HG03457 (cell line): Measurements from ENCODE around the gene DHX57.
A peak's percentile ranks its signal among the peaks of the same experiment; 100 is the strongest.

Source experiments
- ATAC-seq: cut with Tn5 transposase; IDR thresholded peaks from one replicate; pipeline ENCODE4 v1.9.1; 2021; ENCODE audit warnings: moderate number of reproducible peaks; ENCODE audit not compliant: unreplicated experiment

The DHX57 gene

GRCh38 chr2:38875576-38876367, at the start of gene DHX57, which contains the start of gene MORN2:
Gene DHX57, minus strand, starts transcription at chr2:38875934. Its CDS starts 7,529 bp downstream, at chr2:38868405.
Gene MORN2, plus strand, starts transcription at chr2:38875976.
- peak; percentile 100 for ATAC-seq

- ATAC-seq: no peak
Measured at GRCh38 chr2:38922902-38923301, 47.2 kb upstream of the DHX57 start.

GRCh38 chr2:38922389-38922788, 46.7 kb upstream of the DHX57 start:
- no peak for ATAC-seq

- ATAC-seq: no peak
Measured at GRCh38 chr2:38912619-38913018, 36.9 kb upstream of the DHX57 start.

GRCh38 chr2:38911191-38911590, 35.5 kb upstream of the DHX57 start:
- ATAC-seq: no peak

- no peak for ATAC-seq
Measured at GRCh38 chr2:38909872-38910271, 34.1 kb upstream of the DHX57 start.

- peak; percentile 66 for ATAC-seq
Measured at GRCh38 chr2:38907743-38908562, 32.2 kb upstream of the DHX57 start.

GRCh38 chr2:38907242-38907641, 31.5 kb upstream of the DHX57 start:
- no peak for ATAC-seq

- no peak for ATAC-seq
Measured at GRCh38 chr2:38905251-38905650, 29.5 kb upstream of the DHX57 start.

GRCh38 chr2:38900726-38901125, 25.0 kb upstream of the DHX57 start:
- ATAC-seq: no peak

GRCh38 chr2:38898256-38898655, 22.5 kb upstream of the DHX57 start:
- ATAC-seq: no peak

- no peak for ATAC-seq
Measured at GRCh38 chr2:38892819-38893218, 17.1 kb upstream of the DHX57 start.

- ATAC-seq: no peak
Measured at GRCh38 chr2:38889575-38889974, 13.8 kb upstream of the DHX57 start, which contains the start of gene ARHGEF33. Gene ARHGEF33, plus strand, starts transcription at chr2:38889875. Its CDS starts 29,573 bp downstream, at chr2:38919448.

- ATAC-seq: no peak
Measured at GRCh38 chr2:38889045-38889444, 13.3 kb upstream of the DHX57 start.

- no peak for ATAC-seq
Measured at GRCh38 chr2:38887902-38888554, 12.3 kb upstream of the DHX57 start.

GRCh38 chr2:38887347-38887746, 11.6 kb upstream of the DHX57 start:
- ATAC-seq: no peak

- no peak for ATAC-seq
Measured at GRCh38 chr2:38886063-38886462, 10.3 kb upstream of the DHX57 start.

- no peak for ATAC-seq
Measured at GRCh38 chr2:38876407-38876806, 673 bp upstream of the DHX57 start.

GRCh38 chr2:38875227-38875575, 533 bp downstream of the DHX57 start:
- ATAC-seq: no peak

GRCh38 chr2:38873763-38874162, 2.0 kb downstream of the DHX57 start:
- ATAC-seq: no peak

- no peak for ATAC-seq
Measured at GRCh38 chr2:38871432-38871831, 4.3 kb downstream of the DHX57 start.
